ENCODE measurements around the gene DST.
"Not testable (repeated sequence)": the region's sequence is repeated elsewhere in the genome, so short reads cannot be mapped to it uniquely, and the experiment has no call there.

The DST gene

DNA sequence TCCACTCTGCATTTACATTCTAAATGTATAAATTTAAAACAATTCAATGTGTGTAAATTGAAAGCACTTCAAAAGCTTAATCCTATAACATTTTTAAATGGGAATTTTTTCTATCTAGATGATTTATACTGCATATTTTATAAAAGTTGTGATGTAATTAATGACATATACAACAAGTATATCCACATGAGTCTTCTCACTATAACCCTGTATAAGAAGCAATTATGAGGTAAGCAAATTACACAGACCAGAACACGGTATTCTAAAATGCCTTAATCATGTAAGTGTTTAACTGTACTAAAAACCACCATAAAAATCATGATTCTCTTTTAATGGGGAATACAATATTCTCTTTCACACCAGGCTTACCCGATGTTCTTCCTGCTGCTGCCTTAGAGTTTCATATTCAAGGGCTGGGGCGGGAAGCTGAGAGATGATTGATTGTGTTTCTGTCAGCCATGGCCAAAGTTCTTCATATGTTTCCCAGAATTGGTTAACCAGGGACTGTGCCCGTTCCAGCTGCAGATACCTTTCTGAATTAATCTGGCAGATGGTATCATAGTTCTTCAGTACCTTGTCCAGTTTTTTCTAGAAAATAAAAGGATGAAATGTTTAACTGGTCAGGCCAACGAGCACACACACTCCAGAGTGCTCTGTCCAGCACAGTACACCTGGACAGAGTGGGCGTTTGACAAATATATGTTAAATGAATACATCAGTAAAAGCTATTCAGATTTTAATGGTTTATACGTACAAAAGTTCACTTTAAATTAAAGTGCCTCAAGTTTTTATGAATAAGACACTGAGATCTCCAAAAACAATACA, 127.4 kb downstream of the DST start:
- no peak for DNase-seq (ENCODE audit: low read depth)

DNA sequence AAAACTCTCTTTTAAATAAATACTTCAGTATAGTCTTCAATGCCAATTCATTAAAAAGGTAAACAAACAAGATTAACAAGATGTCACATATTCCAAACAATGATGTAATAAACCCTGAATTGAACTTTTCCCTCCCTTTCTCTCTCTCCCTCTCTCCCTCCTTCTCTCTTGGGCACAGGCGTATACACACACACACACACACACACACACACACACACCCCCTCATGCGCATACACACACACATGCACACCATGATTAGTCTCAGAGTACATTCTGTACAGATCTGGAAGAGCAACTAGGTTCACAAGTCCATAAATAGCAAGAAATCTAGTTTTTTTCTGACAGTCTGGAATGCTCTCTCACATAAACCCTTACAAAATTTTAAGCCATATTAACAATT, 128.3 kb downstream of the DST start:
- no peak for DNase-seq (ENCODE audit: low read depth)

DNA sequence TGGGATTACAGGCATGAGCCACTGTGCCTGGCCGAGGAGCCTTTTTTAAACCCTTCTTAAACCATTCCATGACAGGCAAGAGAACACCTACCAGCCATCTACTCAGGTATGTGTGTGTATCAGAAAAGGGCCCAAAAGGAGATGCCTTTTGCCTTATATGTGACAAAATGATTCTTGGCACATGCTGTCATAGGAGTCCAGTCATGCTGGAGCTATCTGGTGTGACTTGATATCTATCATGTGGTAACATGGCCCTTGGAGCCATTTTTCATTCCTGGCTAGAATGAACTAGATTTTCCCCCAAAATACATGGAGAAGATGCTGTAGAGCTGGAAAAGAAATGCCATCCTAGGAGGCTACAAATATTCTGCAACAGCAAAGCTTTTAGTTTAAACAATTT, 129.1 kb downstream of the DST start:
- no peak for DNase-seq (ENCODE audit: low read depth)

- DNase-seq (ENCODE audit: low read depth) = no peak
Observed at GRCh38 chr6:56511591-56511990, 131.1 kb downstream of the DST start.

- DNase-seq (ENCODE audit: low read depth) = no peak
Observed at GRCh38 chr6:56510984-56511531, 131.6 kb downstream of the DST start.

DNA sequence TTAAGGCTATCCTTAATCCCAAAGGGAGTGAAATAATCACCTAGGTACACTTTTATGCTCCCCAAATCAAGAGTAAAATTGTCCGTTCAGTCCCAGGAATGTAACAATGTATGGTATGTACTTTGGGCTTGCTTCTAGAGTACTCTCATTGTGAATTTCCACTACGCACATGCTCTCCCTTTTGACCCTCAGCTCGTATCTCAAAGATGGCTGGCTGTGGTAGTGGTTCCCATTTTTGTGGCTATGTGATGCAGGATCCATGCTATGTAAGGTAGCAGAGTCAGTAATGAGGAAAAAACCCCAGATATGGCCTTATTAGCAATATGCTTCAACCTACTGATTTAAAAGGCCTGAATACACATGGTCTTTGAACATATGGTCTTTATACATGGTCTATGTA, 133.7 kb downstream of the DST start:
- no peak for DNase-seq (ENCODE audit: low read depth)

- no peak for DNase-seq (ENCODE audit: low read depth)
Observed at GRCh38 chr6:56507517-56507916, 135.2 kb downstream of the DST start.

DNA sequence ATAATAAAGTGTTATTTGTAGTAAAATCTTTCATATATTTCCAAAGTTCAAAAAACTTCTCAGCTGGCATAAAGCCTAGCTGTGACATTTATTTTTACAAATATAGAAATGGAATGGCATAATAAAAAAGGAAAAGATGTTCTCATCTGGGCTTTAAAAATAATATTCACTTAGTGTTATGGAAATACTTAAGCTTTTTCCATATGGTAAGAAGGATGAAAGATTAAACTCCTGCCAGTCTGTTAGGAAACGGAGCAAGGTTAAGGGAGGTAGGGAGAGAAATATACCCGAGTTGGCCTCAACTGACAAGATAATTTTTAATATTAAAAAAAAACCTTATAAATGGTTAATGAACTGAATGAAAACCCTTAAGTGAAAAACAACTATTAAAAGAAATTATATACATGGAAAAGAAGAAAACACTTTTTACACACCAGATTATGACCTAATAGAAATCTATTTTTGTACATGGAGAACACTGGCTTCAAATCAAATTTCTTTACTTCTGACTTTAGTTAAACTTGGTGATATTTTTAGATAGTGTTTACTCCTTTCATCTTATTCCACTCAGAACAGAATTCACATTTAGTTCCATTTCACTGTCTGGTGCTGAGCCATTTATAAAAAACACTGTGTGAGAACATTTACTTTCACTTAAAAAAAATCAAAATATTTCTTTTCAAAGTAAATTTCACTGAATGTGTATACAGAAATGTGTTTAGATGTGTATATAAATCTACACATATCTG, 137.0 kb downstream of the DST start:
- no peak for DNase-seq (ENCODE audit: low read depth)

- DNase-seq (ENCODE audit: low read depth) = no peak
Observed at GRCh38 chr6:56501993-56502392, 140.7 kb downstream of the DST start.

GRCh38 chr6:56499095-56499494, 143.6 kb downstream of the DST start:
- DNase-seq (ENCODE audit: low read depth) = no peak

- no peak for DNase-seq (ENCODE audit: low read depth)
Observed at GRCh38 chr6:56497691-56498090, 145.0 kb downstream of the DST start.

DNA sequence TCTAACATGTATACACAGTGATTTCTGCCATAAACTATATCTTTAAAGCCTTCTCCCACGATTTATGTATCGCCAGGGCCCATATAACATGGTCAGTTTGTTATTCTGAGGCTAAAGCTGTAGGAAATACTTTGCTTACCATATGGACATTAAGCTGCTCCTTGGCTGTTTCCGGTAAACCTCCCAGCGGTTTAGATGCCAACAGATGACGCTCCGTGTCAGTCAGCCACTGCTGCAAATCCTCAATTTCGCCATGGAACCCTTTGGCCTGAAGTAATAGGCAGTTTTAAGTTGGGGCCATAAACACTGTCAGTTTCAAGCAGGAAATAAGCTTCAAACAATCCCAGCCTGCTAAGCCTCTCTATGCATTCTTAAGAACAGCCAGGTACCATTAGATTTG, 145.4 kb downstream of the DST start:
- DNase-seq (ENCODE audit: low read depth) = no peak

GRCh38 chr6:56496650-56497049, 146.0 kb downstream of the DST start:
- DNase-seq (ENCODE audit: low read depth) = not testable (repeated sequence)

DNA sequence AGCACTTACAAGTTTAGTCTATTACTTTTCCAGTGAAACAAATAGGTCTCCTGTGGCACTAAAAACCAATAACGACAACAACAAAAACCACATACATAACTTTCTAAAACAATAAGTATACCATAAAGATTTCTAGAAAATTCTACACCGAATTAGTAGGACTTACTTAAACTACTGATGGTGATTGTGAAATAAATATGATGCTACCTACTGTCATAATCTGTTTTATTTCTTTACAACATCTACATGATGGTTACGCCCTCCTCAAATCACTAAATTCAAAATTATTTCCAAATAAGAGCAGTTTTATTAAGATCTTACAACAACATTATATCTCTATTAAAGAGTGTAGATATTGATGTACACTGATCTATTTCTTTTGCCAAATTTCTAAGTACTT, 147.0 kb downstream of the DST start:
- no peak for DNase-seq (ENCODE audit: low read depth)

- DNase-seq (ENCODE audit: low read depth) = no peak
Observed at GRCh38 chr6:56491606-56492328, 150.9 kb downstream of the DST start.

DNA sequence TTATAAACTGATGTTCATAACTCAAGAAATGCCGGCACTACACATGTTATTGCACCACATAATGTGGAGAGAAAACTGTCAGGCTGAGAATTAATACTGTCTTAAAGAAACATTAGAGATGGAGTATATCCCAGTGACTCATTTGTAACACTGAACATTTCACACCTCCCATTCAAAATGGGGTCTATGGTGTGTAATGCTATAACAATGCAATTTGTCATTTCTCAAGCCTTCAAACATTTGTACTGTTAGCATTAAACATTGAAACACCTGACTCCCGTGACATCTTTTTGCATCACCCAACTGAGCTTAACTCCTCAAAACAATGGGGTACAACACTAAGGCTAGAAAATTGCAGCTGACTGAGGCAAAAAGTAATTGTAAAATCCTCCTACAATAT, 151.7 kb downstream of the DST start:
- no peak for DNase-seq (ENCODE audit: low read depth)

DNA sequence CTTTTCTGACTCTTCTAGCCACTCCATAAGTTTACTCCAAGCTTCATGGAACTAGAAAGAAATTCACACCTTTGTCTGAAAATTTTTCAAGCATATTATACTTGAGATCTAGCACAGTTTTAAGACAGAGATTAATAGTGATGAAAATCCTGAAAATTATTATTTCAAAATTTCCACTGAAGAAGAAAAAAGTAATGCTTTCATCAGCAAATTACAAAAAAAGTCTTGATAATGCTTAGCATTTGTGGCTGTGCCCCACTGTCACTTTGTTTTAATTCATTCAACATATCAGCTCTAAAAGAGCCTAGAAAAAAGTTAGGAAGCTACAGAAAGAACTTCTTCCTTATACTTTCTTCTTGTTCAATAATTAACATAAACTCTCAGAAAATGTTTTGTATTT, 153.1 kb downstream of the DST start:
- DNase-seq (ENCODE audit: low read depth) = no peak

GRCh38 chr6:56488281-56488680, 154.4 kb downstream of the DST start:
- DNase-seq (ENCODE audit: low read depth) = no peak

DNA sequence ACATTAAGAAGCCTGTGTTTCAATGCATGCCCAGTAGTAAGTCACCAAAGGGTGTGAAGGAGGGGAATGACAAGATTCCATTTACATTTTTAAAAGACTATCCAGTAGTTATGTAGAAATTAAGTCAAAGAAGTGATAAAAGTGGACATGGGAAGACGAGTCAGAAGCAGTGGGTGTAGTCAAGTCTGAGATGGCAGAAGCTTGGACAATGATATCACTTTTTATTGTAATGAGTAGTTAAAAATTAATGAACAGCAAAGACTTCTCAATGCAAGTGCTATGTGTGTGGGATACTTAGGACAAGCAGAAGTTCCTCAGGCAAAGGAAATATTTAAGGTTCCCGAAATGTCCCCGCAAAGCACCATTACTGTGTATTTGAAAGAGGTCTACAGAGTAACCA, 156.0 kb downstream of the DST start:
- no peak for DNase-seq (ENCODE audit: low read depth)

GRCh38 chr6:56484669-56485068, 158.0 kb downstream of the DST start:
- DNase-seq (ENCODE audit: low read depth) = no peak

DNA sequence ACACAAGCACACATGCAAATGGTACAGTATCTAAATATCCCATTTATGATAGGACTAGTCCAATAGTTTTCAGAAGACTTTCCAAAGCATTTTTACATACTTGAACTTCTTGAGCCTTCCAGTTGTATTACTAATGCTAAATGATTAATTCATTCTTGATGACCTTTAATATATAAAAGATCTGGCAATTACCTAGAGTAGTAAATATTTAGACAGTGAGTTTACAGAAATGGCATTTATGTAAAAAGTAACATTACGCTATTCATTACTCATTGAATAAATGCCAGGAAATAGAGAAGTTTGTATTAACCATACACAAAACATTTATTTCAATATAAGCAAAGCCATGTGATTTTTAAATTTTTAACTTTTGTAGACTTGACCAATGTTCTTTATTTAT, 158.8 kb downstream of the DST start:
- no peak for DNase-seq (ENCODE audit: low read depth)

- DNase-seq (ENCODE audit: low read depth) = no peak
Observed at GRCh38 chr6:56482525-56482924, 160.2 kb downstream of the DST start.

GRCh38 chr6:56481957-56482356, 160.7 kb downstream of the DST start:
- DNase-seq (ENCODE audit: low read depth) = no peak
